Measurements from ENCODE around the gene SCG5. TPM values are rescaled to one million over a fixed set of nuclear protein-coding genes. Genes with fewer than 3 reads are reported as not detected.

Gene SCG5
- total RNA-seq, 1 donor from 2014 or later: 4.4 TPM

Other genes starting within 250 kb of the SCG5 start
- gene GOLGA8K, start 238.4 kb upstream of the SCG5 start, total RNA-seq: 1.5 TPM in 1 of 2 replicates, not detected in the other
- gene GOLGA8O, start 186.1 kb upstream of the SCG5 start, total RNA-seq: not detected in 2 replicates
- gene GOLGA8N, start 48.3 kb upstream of the SCG5 start, total RNA-seq: 2.0 and 2.4 TPM in 2 replicates
- 7.7 and 8.2 TPM in 2 replicates for gene ARHGAP11A, start 26.2 kb upstream of the SCG5 start, total RNA-seq
- gene GREM1, start 76.3 kb downstream of the SCG5 start, total RNA-seq: 18.3 and 58.2 TPM in 2 replicates